ENCODE results near the gene GIT1.
"Not testable (repeated sequence)": the region's sequence is repeated elsewhere in the genome, so short reads cannot be mapped to it uniquely, and the experiment has no call there.

GIT1 gene

DNA sequence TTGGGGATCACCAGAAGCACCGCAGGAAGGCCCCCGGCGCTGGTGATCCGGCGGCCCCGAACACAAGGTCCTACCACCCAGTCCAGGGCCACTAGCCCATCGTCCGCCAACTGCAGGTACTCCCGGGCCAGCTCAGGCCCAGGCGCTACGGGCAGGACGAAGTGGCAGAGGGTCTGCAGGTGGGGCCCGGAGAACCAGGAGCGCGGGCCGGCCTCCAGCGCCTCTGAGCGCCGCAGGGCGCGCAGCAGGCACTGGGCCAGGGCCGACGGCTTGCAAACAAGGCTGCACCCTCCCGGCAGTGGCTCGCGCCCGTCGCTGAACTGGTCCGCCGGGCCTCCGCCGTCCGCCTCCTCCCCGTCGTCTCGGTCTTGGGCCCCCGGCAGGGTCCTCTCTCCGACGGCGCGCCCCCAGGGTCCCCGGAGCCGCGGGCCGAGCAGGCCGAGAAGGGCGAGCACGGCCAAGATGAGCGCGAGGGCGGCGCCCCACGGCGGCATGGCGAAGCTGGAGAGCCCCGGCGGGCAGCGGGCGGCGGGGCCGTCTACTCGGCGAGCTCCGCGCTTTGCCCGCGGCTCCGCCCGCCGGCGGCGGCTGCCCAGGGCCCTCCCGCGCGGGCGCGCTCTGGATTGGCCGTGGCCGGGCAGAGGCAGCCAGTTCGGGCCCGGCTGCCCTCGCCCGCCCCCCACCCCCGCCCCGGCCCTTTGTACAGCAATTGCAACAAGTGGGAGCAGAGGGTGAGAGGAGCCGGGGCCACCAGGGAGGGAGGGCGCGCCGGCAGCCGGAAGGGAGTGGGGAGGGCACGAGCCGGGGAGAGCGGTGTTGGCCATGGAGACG lies 22.8 kb downstream of the GIT1 start, which contains the start of gene ABHD15:
ABHD15 (minus strand) TSS at position 565 of the 831 bp plus-strand sequence; CDS start at position 494, 71 bp downstream.
- Histone ChIP-seq H3K4me1 (ENCODE audit: control insufficient read depth in 2 of 2, insufficient read depth in 2 of 2, low read length in 2 of 2) (peaks cover 27 to 38% of the 10 kb centered on the region in 2 donors), H3K27me3 (ENCODE audit: control insufficient read depth in 2 of 2, insufficient read depth in 2 of 2, low read length in 2 of 2) (no peaks in the 10 kb centered on the region), H3K9me3 (ENCODE audit: control insufficient read depth in 2 of 2, low read length in 2 of 2) (no peaks in the 10 kb centered on the region), H3K27ac (ENCODE audit: low read depth in 2 of 2, low read length in 2 of 2) (peak within 1 kb of the TSS; percentile 87 to 97), H3K36me3 (ENCODE audit: control insufficient read depth in 2 of 2, insufficient read depth in 2 of 2, low read length in 2 of 2) (peaks cover 5 to 17% of the 10 kb centered on the region in 2 donors), H3K9ac (ENCODE audit: low read depth in 1 of 2, low read length in 2 of 2) (peak within 1 kb of the TSS; percentile 80 to 92), H3K4me3 (ENCODE audit: low read length in 2 of 2) (peak within 1 kb of the TSS; percentile 82 to 90)

GRCh38 chr17:29565643-29566472 lies 23.6 kb downstream of the GIT1 start:
- Histone ChIP-seq H3K27ac (ENCODE audit: low read depth in 2 of 2, low read length in 2 of 2) (peak overlapping the region; percentile 85 to 97), H3K27me3 (ENCODE audit: control insufficient read depth in 2 of 2, insufficient read depth in 2 of 2, low read length in 2 of 2) (no peaks in the 10 kb centered on the region), H3K9me3 (ENCODE audit: control insufficient read depth in 2 of 2, low read length in 2 of 2) (no peaks in the 10 kb centered on the region), H3K9ac (ENCODE audit: low read depth in 1 of 2, low read length in 2 of 2) (peak overlapping the region; percentile 70 to 80), H3K4me3 (ENCODE audit: low read length in 2 of 2) (peak overlapping the region; percentile 74 to 90), H3K4me1 (ENCODE audit: control insufficient read depth in 2 of 2, insufficient read depth in 2 of 2, low read length in 2 of 2) (peaks cover 26 to 41% of the 10 kb centered on the region in 2 donors), H3K36me3 (ENCODE audit: control insufficient read depth in 2 of 2, insufficient read depth in 2 of 2, low read length in 2 of 2) (peaks cover 5 to 16% of the 10 kb centered on the region in 2 donors)

GRCh38 chr17:29563816-29564215 lies 25.6 kb downstream of the GIT1 start:
- peaks cover 20 to 36% of the 10 kb centered on the region in 2 donors for H3K4me1 ChIP-seq (ENCODE audit: control insufficient read depth in 2 of 2, insufficient read depth in 2 of 2, low read length in 2 of 2)
- H3K27me3 ChIP-seq (ENCODE audit: control insufficient read depth in 2 of 2, insufficient read depth in 2 of 2, low read length in 2 of 2): no peaks in the 10 kb centered on the region
- H3K36me3 ChIP-seq (ENCODE audit: control insufficient read depth in 2 of 2, insufficient read depth in 2 of 2, low read length in 2 of 2): peaks cover 5 to 16% of the 10 kb centered on the region in 2 donors
- no peak overlapping the region for H3K4me3 ChIP-seq (ENCODE audit: low read length in 2 of 2)
- no peak overlapping the region for H3K27ac ChIP-seq (ENCODE audit: low read depth in 2 of 2, low read length in 2 of 2)
- no peaks in the 10 kb centered on the region for H3K9me3 ChIP-seq (ENCODE audit: control insufficient read depth in 2 of 2, low read length in 2 of 2)
- H3K9ac ChIP-seq (ENCODE audit: low read depth in 1 of 2, low read length in 2 of 2): no peak overlapping the region

- Histone ChIP-seq H3K4me1 (ENCODE audit: control insufficient read depth in 2 of 2, insufficient read depth in 2 of 2, low read length in 2 of 2) (peaks cover 19 to 30% of the 10 kb centered on the region in 2 donors), H3K27ac (ENCODE audit: low read depth in 2 of 2, low read length in 2 of 2) (peak overlapping the region; percentile 24 to 38), H3K9me3 (ENCODE audit: control insufficient read depth in 2 of 2, low read length in 2 of 2) (no peaks in the 10 kb centered on the region)
Observed at GRCh38 chr17:29562615-29563014, 26.8 kb downstream of the GIT1 start.

DNA sequence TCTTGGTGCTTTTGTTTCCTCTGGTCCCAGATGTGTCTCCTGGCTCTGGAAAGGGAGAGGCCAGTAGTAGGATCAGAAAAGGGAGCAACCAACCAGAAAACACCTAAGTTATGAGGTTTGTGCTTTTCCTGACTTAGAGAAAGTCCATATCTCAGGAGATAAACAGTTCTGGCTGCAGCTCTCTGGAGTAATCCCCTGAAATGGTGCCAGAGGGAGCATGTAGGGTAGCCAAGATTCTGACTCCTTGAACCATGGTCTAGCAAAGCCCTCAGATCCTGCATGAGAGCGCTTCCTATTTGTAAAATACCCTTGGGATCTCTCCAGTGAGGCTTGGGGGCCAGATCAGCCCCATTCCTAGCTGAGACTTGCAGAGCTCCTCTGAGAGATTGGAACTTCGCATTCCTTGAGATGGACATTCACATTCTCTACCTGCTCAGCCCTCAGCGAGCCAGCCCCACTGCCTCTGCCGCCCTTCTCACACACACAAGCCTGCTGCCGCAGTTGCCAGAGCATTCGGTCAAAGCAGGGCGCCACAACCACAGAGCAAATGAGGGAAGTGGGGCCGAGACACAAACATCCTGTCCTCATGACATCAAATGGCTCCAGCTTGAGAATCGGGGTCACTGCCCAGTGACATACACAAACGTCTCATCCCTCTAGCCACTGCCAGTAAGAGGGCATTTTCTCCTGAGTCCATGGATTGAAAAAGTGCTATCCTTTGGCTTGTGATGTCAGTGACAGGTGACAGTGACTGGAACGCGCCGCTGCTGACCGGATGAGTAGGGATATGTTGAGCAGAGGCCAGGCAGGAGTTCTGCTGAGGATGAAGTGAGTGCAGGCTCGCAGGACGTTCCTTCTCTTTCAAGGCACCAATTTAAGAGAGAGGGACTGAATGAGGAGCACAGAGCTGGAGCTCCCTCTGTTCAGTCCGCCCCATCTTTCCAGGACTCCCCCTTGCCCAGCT lies 27.6 kb downstream of the GIT1 start:
- Histone ChIP-seq H3K9ac (ENCODE audit: low read depth in 1 of 2, low read length in 2 of 2) (peak overlapping the region in 1 of 2 donors; percentile 34), H3K36me3 (ENCODE audit: control insufficient read depth in 2 of 2, insufficient read depth in 2 of 2, low read length in 2 of 2) (peaks cover 5 to 16% of the 10 kb centered on the region in 2 donors), H3K4me3 (ENCODE audit: low read length in 2 of 2) (no peak overlapping the region), H3K4me1 (ENCODE audit: control insufficient read depth in 2 of 2, insufficient read depth in 2 of 2, low read length in 2 of 2) (peaks cover 17 to 30% of the 10 kb centered on the region in 2 donors), H3K9me3 (ENCODE audit: control insufficient read depth in 2 of 2, low read length in 2 of 2) (no peaks in the 10 kb centered on the region), H3K27ac (ENCODE audit: low read depth in 2 of 2, low read length in 2 of 2) (peak overlapping the region; percentile 38 to 47), H3K27me3 (ENCODE audit: control insufficient read depth in 2 of 2, insufficient read depth in 2 of 2, low read length in 2 of 2) (no peaks in the 10 kb centered on the region)

More at GRCh38 chr17:29562615-29563014, 26.8 kb downstream of the GIT1 start:
- Histone ChIP-seq H3K9ac (ENCODE audit: low read depth in 1 of 2, low read length in 2 of 2) (no peak overlapping the region), H3K36me3 (ENCODE audit: control insufficient read depth in 2 of 2, insufficient read depth in 2 of 2, low read length in 2 of 2) (peaks cover 5 to 16% of the 10 kb centered on the region in 2 donors), H3K4me3 (ENCODE audit: low read length in 2 of 2) (no peak overlapping the region), H3K27me3 (ENCODE audit: control insufficient read depth in 2 of 2, insufficient read depth in 2 of 2, low read length in 2 of 2) (no peaks in the 10 kb centered on the region)

DNA sequence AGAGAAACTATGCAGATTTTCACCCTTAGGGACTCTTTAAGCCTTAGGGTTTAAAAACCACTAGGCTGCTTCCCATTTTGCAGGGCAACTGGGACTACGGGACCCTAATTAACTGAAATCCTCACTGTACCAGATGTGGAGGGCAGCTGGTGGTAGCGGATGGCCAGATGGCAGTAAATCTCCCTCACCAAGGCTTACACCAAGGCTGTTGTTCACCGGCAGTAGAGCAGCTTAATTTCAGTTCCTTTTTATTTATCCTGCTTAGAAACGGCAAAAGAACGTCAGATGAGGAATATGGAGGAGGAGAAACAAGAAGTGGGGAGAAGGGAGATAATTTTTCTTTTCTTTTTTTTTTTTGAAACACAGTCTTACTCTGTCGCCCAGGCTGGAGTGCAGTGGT lies 29.1 kb downstream of the GIT1 start:
- no peaks in the 10 kb centered on the region for H3K9me3 ChIP-seq (ENCODE audit: control insufficient read depth in 2 of 2, low read length in 2 of 2)
- no peak overlapping the region for H3K9ac ChIP-seq (ENCODE audit: low read depth in 1 of 2, low read length in 2 of 2)
- no peaks in the 10 kb centered on the region for H3K27me3 ChIP-seq (ENCODE audit: control insufficient read depth in 2 of 2, insufficient read depth in 2 of 2, low read length in 2 of 2)
- peaks cover 9 to 18% of the 10 kb centered on the region in 2 donors for H3K4me1 ChIP-seq (ENCODE audit: control insufficient read depth in 2 of 2, insufficient read depth in 2 of 2, low read length in 2 of 2)
- H3K36me3 ChIP-seq (ENCODE audit: control insufficient read depth in 2 of 2, insufficient read depth in 2 of 2, low read length in 2 of 2): peaks cover 5 to 16% of the 10 kb centered on the region in 2 donors
- no peak overlapping the region for H3K4me3 ChIP-seq (ENCODE audit: low read length in 2 of 2)
- no peak overlapping the region for H3K27ac ChIP-seq (ENCODE audit: low read depth in 2 of 2, low read length in 2 of 2)

DNA sequence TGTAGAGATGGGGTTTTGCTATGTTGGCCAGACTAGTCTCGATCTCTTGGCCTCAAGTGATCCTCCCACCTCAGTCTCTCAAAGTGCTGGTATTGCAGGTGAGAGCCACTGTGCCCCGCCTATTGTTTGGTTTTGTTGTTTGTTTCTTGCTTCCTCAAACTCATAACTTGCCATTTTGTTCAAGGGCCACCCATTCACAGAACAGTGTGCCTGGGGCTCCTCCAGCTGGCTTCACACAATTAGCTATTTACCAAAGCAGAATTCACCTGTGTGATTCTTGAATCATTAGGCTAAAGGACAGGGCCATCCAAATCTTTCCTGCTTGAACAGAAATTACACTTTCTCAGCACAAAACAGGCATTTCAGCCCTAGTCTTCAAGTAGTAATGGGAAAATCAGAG lies 29.8 kb downstream of the GIT1 start:
- H3K27ac ChIP-seq (ENCODE audit: low read depth in 2 of 2, low read length in 2 of 2): no peak overlapping the region

GRCh38 chr17:29558139-29558538 lies 31.3 kb downstream of the GIT1 start:
- H3K9me3 ChIP-seq (ENCODE audit: control insufficient read depth in 2 of 2, low read length in 2 of 2); H3K27me3 ChIP-seq (ENCODE audit: control insufficient read depth in 2 of 2, insufficient read depth in 2 of 2, low read length in 2 of 2); H3K4me3 ChIP-seq (ENCODE audit: low read length in 2 of 2); H3K9ac ChIP-seq (ENCODE audit: low read depth in 1 of 2, low read length in 2 of 2); H3K27ac ChIP-seq (ENCODE audit: low read depth in 2 of 2, low read length in 2 of 2): not testable (repeated sequence)
- peaks cover 5 to 16% of the 10 kb centered on the region in 2 donors for H3K36me3 ChIP-seq (ENCODE audit: control insufficient read depth in 2 of 2, insufficient read depth in 2 of 2, low read length in 2 of 2)
- H3K4me1 ChIP-seq (ENCODE audit: control insufficient read depth in 2 of 2, insufficient read depth in 2 of 2, low read length in 2 of 2): peaks cover 5 to 12% of the 10 kb centered on the region in 2 donors

More for the DNA sequence above, 29.8 kb downstream of the GIT1 start:
- Histone ChIP-seq H3K36me3 (ENCODE audit: control insufficient read depth in 2 of 2, insufficient read depth in 2 of 2, low read length in 2 of 2) (peaks cover 5 to 16% of the 10 kb centered on the region in 2 donors), H3K9me3 (ENCODE audit: control insufficient read depth in 2 of 2, low read length in 2 of 2) (no peaks in the 10 kb centered on the region), H3K4me3 (ENCODE audit: low read length in 2 of 2) (no peak overlapping the region), H3K27me3 (ENCODE audit: control insufficient read depth in 2 of 2, insufficient read depth in 2 of 2, low read length in 2 of 2) (no peaks in the 10 kb centered on the region), H3K4me1 (ENCODE audit: control insufficient read depth in 2 of 2, insufficient read depth in 2 of 2, low read length in 2 of 2) (peaks cover 8 to 13% of the 10 kb centered on the region in 2 donors), H3K9ac (ENCODE audit: low read depth in 1 of 2, low read length in 2 of 2) (no peak overlapping the region)

- Histone ChIP-seq H3K4me3 (ENCODE audit: low read length in 2 of 2) (peak overlapping the region in 1 of 2 donors; percentile 1), H3K4me1 (ENCODE audit: control insufficient read depth in 2 of 2, insufficient read depth in 2 of 2, low read length in 2 of 2) (peaks cover 5 to 12% of the 10 kb centered on the region in 2 donors), H3K27ac (ENCODE audit: low read depth in 2 of 2, low read length in 2 of 2) (no peak overlapping the region), H3K9ac (ENCODE audit: low read depth in 1 of 2, low read length in 2 of 2) (no peak overlapping the region), H3K36me3 (ENCODE audit: control insufficient read depth in 2 of 2, insufficient read depth in 2 of 2, low read length in 2 of 2) (peaks cover 5 to 14% of the 10 kb centered on the region in 2 donors), H3K27me3 (ENCODE audit: control insufficient read depth in 2 of 2, insufficient read depth in 2 of 2, low read length in 2 of 2) (no peaks in the 10 kb centered on the region), H3K9me3 (ENCODE audit: control insufficient read depth in 2 of 2, low read length in 2 of 2) (no peaks in the 10 kb centered on the region)
Observed at GRCh38 chr17:29557739-29558116, 31.7 kb downstream of the GIT1 start.

Data from mucosa of rectum (tissue), 2 donors.